ENCODE data around the gene SLC30A3. TPM values are rescaled to one million over a fixed set of nuclear protein-coding genes. Genes with fewer than 3 reads are reported as not detected.

Gene SLC30A3, protein sequence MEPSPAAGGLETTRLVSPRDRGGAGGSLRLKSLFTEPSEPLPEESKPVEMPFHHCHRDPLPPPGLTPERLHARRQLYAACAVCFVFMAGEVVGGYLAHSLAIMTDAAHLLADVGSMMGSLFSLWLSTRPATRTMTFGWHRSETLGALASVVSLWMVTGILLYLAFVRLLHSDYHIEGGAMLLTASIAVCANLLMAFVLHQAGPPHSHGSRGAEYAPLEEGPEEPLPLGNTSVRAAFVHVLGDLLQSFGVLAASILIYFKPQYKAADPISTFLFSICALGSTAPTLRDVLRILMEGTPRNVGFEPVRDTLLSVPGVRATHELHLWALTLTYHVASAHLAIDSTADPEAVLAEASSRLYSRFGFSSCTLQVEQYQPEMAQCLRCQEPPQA
- not detected in 2 replicates for total RNA-seq (2012; rRNA removed)

- H3K9me3 ChIP-seq (replicated peaks; ENCODE audit: low read length), result no peaks in the 10 kb centered on the region
- peak within 1 kb of the TSS; percentile 88 for H3K4me2 ChIP-seq (ENCODE audit: low read length)
- peaks cover 83% of the 10 kb centered on the region for H3K27me3 ChIP-seq (ENCODE audit: control insufficient read depth, insufficient read depth, low read length)
- H3K36me3 ChIP-seq (ENCODE audit: insufficient read depth, low read length), result no peaks in the 10 kb centered on the region
- H3K9ac ChIP-seq (ENCODE audit: low read depth, low read length), result no peak within 1 kb of the TSS
- H3K4me3 ChIP-seq (ENCODE audit: low read length), result peak within 1 kb of the TSS; percentile 63
- peaks cover 29% of the 10 kb centered on the region for H3K4me1 ChIP-seq (ENCODE audit: control insufficient read depth, insufficient read depth, low read length)
These were observed at the start of gene SLC30A3 for GRCh38 chr2:27262379-27263286. TSS of gene SLC30A3 (minus strand) at chr2:27263047. CDS start at chr2:27262906, 141 bp downstream.

DNA sequence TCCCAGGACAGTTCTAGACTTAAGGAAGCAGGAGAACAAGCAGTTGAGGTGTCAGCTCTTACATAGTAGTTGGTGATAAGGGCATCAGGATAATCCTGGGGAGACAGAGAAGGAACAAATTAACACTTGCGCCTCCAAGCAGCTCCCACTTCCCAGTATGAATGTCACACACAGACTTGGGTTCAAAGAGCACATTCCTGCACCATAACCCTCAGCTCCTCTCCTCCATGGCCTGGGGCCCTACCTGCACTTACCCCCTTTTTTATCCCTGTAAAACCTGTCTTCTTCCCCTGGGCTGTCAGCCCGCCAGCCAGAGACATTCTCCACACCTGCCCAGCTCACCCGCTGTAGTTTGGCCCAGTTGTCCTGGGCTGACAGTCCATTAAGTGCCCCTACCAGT lies 49.3 kb upstream of the SLC30A3 start:
- Histone ChIP-seq H3K36me3 (ENCODE audit: insufficient read depth, low read length) (peaks cover 21% of the 10 kb centered on the region), H3K27me3 (ENCODE audit: control insufficient read depth, insufficient read depth, low read length) (peaks cover 17% of the 10 kb centered on the region), H3K4me3 (ENCODE audit: low read length) (no peak overlapping the region), H3K4me2 (ENCODE audit: low read length) (no peak overlapping the region), H3K9ac (ENCODE audit: low read depth, low read length) (no peak overlapping the region), H3K9me3 (replicated peaks; ENCODE audit: low read length) (no peaks in the 10 kb centered on the region), H3K4me1 (ENCODE audit: control insufficient read depth, insufficient read depth, low read length) (peaks cover 3% of the 10 kb centered on the region)

DNA sequence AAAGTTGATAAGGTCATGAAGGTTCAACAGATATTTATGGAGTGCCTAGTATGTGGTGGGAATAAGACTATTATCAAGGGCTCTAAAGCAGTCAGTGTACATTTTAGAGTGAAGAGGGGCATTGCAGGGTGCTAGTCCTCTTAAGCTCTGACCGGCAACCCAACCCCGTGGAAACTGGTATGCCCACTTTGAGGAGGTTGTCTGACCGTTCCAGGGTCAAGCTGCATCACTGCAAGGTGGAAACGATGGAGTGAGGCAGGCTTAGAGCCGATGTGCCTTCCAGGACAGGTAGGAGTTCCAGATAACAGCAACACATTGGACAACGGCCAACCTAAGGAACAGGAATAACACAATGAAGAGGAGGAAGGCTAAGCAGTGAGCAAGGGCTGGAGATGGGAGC lies 46.8 kb upstream of the SLC30A3 start:
- Histone ChIP-seq H3K27me3 (ENCODE audit: control insufficient read depth, insufficient read depth, low read length) (peaks cover 38% of the 10 kb centered on the region), H3K4me2 (ENCODE audit: low read length) (no peak overlapping the region), H3K9me3 (replicated peaks; ENCODE audit: low read length) (no peaks in the 10 kb centered on the region), H3K4me3 (ENCODE audit: low read length) (no peak overlapping the region), H3K4me1 (ENCODE audit: control insufficient read depth, insufficient read depth, low read length) (peaks cover 8% of the 10 kb centered on the region), H3K36me3 (ENCODE audit: insufficient read depth, low read length) (peaks cover 9% of the 10 kb centered on the region), H3K9ac (ENCODE audit: low read depth, low read length) (no peak overlapping the region)

DNA sequence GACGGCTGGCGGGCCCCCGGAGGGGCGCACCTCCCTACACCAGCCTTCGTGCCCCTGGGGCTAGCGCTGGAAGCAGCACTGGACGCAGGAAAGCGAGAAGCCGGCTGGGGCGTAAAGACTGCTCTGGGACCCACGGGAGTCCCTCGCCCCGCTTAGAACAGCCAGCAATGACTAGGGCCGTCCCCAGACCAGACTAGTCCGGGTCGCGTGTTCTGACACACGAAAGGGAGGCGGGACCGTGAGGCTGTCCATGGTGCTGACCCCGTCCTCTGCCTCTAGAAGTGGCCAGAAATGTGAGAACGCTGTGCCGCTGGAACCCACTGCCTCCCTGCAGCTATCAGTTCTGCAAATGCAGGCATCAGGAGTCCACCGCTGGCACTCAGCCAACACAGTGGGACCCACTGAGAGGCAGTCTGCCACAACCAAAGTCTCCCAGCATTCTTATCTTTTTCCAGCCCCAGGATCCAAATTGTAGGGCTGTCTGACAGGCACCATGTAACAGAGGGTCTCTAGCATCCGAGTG lies 45.6 kb upstream of the SLC30A3 start, which contains the start of gene UCN:
Gene UCN, minus strand, starts transcription at position 87 of the 523 bp plus-strand sequence. CDS start 550 bp downstream, outside the sequence.
- H3K9me3 ChIP-seq (replicated peaks; ENCODE audit: low read length), result no peaks in the 10 kb centered on the region
- no peak within 1 kb of the TSS for H3K4me3 ChIP-seq (ENCODE audit: low read length)
- H3K36me3 ChIP-seq (ENCODE audit: insufficient read depth, low read length), result peaks cover 9% of the 10 kb centered on the region
- H3K27me3 ChIP-seq (ENCODE audit: control insufficient read depth, insufficient read depth, low read length), result peaks cover 40% of the 10 kb centered on the region
- H3K4me2 ChIP-seq (ENCODE audit: low read length), result no peak within 1 kb of the TSS
- peaks cover 8% of the 10 kb centered on the region for H3K4me1 ChIP-seq (ENCODE audit: control insufficient read depth, insufficient read depth, low read length)
- no peak within 1 kb of the TSS for H3K9ac ChIP-seq (ENCODE audit: low read depth, low read length)

GRCh38 chr2:27307545-27308358 lies 44.9 kb upstream of the SLC30A3 start:
- no peak overlapping the region for H3K9ac ChIP-seq (ENCODE audit: low read depth, low read length)
- H3K4me2 ChIP-seq (ENCODE audit: low read length), result no peak overlapping the region
- no peaks in the 10 kb centered on the region for H3K9me3 ChIP-seq (replicated peaks; ENCODE audit: low read length)
- peaks cover 8% of the 10 kb centered on the region for H3K4me1 ChIP-seq (ENCODE audit: control insufficient read depth, insufficient read depth, low read length)
- peaks cover 9% of the 10 kb centered on the region for H3K36me3 ChIP-seq (ENCODE audit: insufficient read depth, low read length)
- H3K4me3 ChIP-seq (ENCODE audit: low read length), result no peak overlapping the region
- H3K27me3 ChIP-seq (ENCODE audit: control insufficient read depth, insufficient read depth, low read length), result peaks cover 40% of the 10 kb centered on the region

DNA sequence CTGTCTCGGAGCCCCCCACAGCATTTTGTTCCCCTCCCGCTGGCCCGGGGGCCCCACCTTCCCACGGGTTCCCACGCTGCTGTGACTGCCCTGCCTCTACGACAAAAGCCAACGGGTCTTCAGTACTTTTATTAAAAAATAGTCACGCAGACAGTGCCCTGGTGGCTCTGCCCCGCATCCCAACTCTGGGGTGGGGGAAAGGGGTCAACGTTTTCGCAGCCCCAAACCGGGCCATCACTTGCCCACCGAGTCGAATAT lies 44.4 kb upstream of the SLC30A3 start:
- Histone ChIP-seq H3K4me1 (ENCODE audit: control insufficient read depth, insufficient read depth, low read length) (peaks cover 8% of the 10 kb centered on the region), H3K27me3 (ENCODE audit: control insufficient read depth, insufficient read depth, low read length) (peaks cover 40% of the 10 kb centered on the region), H3K9ac (ENCODE audit: low read depth, low read length) (no peak overlapping the region), H3K9me3 (replicated peaks; ENCODE audit: low read length) (no peaks in the 10 kb centered on the region), H3K36me3 (ENCODE audit: insufficient read depth, low read length) (peaks cover 9% of the 10 kb centered on the region), H3K4me3 (ENCODE audit: low read length) (no peak overlapping the region), H3K4me2 (ENCODE audit: low read length) (no peak overlapping the region)

DNA sequence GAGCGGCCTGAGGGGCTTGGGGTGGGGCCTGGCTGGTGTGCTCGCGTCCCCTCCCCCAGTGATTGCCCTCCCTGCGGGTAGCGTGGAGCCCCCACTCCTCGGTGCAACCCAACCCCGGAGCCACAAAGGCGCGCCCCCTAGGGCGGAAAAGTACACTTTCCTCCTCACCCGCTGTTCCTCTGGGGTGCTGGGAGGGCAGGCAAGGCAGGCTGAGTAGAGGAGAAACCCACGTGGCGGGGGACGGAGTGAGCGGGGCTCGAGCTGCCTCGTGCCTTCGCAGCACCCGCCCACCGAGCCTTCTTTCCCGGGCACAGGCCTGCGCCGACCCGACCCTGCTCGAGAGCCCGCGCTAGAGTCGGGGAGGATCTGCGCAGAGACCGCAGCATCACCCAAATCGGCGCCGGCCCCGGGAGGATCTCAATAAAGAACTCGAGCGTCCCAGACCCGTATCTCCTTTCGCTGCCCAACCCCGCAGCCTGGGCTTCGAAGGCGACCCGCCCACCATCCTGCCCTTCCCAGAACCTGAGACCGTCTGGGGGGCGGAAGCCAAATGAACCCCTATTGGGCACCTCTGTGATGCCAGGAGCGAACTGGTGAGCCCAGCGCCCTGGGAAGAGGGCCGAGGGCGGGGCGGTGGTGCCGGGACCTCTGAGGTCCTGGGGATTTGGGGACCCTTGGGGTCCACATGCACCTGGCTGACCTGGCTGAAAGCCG lies 43.9 kb upstream of the SLC30A3 start:
- H3K27me3 ChIP-seq (ENCODE audit: control insufficient read depth, insufficient read depth, low read length), result peaks cover 40% of the 10 kb centered on the region
- peaks cover 8% of the 10 kb centered on the region for H3K4me1 ChIP-seq (ENCODE audit: control insufficient read depth, insufficient read depth, low read length)
- H3K4me2 ChIP-seq (ENCODE audit: low read length), result peak overlapping the region; percentile 59
- peaks cover 9% of the 10 kb centered on the region for H3K36me3 ChIP-seq (ENCODE audit: insufficient read depth, low read length)
- no peak overlapping the region for H3K4me3 ChIP-seq (ENCODE audit: low read length)
- no peak overlapping the region for H3K9ac ChIP-seq (ENCODE audit: low read depth, low read length)
- no peaks in the 10 kb centered on the region for H3K9me3 ChIP-seq (replicated peaks; ENCODE audit: low read length)

DNA sequence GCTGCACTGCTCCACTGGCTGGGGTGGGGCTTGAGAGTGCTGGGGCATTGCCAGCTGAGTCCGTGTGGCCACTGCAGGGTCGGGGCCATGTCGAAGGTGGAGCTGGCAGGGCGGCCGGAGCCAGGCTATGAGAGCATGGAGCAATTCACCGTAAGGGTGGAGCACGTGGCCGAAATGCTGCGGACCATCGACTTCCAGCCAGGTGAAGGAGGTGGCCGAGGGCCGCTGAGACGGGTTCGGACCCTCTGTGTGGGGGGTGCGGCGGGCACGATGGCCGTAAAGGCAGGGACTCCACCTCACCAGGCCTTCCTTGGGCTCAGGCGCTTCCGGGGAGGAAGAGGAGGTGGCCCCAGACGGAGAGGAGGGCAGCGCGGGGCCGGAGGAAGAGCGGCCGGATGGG lies 43.3 kb upstream of the SLC30A3 start:
- Histone ChIP-seq H3K27me3 (ENCODE audit: control insufficient read depth, insufficient read depth, low read length) (peaks cover 40% of the 10 kb centered on the region), H3K4me3 (ENCODE audit: low read length) (no peak overlapping the region), H3K36me3 (ENCODE audit: insufficient read depth, low read length) (peaks cover 9% of the 10 kb centered on the region), H3K4me1 (ENCODE audit: control insufficient read depth, insufficient read depth, low read length) (peaks cover 8% of the 10 kb centered on the region), H3K9ac (ENCODE audit: low read depth, low read length) (no peak overlapping the region), H3K4me2 (ENCODE audit: low read length) (peak overlapping the region; percentile 59), H3K9me3 (replicated peaks; ENCODE audit: low read length) (no peaks in the 10 kb centered on the region)

DNA sequence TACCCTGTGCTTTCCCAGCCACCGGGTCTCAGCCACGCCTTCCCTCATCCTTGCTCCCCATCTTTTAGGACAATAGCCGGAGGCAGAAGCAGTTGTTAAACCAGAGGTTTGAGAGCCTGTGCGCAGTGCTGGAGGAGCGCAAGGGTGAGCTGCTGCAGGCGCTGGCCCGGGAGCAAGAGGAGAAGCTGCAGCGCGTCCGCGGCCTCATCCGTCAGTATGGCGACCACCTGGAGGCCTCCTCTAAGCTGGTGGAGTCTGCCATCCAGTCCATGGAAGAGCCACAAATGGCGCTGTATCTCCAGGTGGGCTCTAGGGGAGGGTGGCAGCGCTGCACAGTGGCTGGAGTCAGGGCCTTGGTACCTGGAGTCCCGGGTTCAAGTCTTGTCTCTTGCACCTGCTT lies 42.7 kb upstream of the SLC30A3 start:
- Histone ChIP-seq H3K4me3 (ENCODE audit: low read length) (no peak overlapping the region), H3K4me2 (ENCODE audit: low read length) (no peak overlapping the region), H3K36me3 (ENCODE audit: insufficient read depth, low read length) (peaks cover 9% of the 10 kb centered on the region), H3K9ac (ENCODE audit: low read depth, low read length) (no peak overlapping the region), H3K27me3 (ENCODE audit: control insufficient read depth, insufficient read depth, low read length) (peaks cover 40% of the 10 kb centered on the region), H3K4me1 (ENCODE audit: control insufficient read depth, insufficient read depth, low read length) (peaks cover 8% of the 10 kb centered on the region), H3K9me3 (replicated peaks; ENCODE audit: low read length) (no peaks in the 10 kb centered on the region)

- H3K4me3 ChIP-seq (ENCODE audit: low read length), result no peak overlapping the region
- peaks cover 40% of the 10 kb centered on the region for H3K27me3 ChIP-seq (ENCODE audit: control insufficient read depth, insufficient read depth, low read length)
- no peak overlapping the region for H3K9ac ChIP-seq (ENCODE audit: low read depth, low read length)
- H3K4me2 ChIP-seq (ENCODE audit: low read length), result no peak overlapping the region
- peaks cover 8% of the 10 kb centered on the region for H3K36me3 ChIP-seq (ENCODE audit: insufficient read depth, low read length)
- H3K4me1 ChIP-seq (ENCODE audit: control insufficient read depth, insufficient read depth, low read length), result peaks cover 8% of the 10 kb centered on the region
- H3K9me3 ChIP-seq (replicated peaks; ENCODE audit: low read length), result no peaks in the 10 kb centered on the region
These were observed 41.8 kb upstream of the SLC30A3 start for GRCh38 chr2:27304488-27305240.
